ENCODE measurements around the gene LRCH3.
"Not testable (repeated sequence)": the region's sequence is repeated elsewhere in the genome, so short reads cannot be mapped to it uniquely, and the experiment has no call there.

The LRCH3 gene

GRCh38 chr3:197906023-197906849 lies 115.2 kb downstream of the LRCH3 start:
- H3K9ac ChIP-seq (ENCODE audit: low read length): peak overlapping the region; percentile 67
- no peaks in the 10 kb centered on the region for H3K79me1 ChIP-seq (replicated peaks; ENCODE audit: low read length, poor library complexity, severe bottlenecking)
- H2BK15ac ChIP-seq (ENCODE audit: low read depth, poor library complexity, severe bottlenecking): no peak overlapping the region
- no peak overlapping the region for H4K91ac ChIP-seq (ENCODE audit: low read length)
- H3K23ac ChIP-seq (ENCODE audit: low read length in 2 of 2): no peak overlapping the region
- no peak overlapping the region for H3K4ac ChIP-seq (ENCODE audit: low read depth in 1 of 2, low read length in 2 of 2)
- no peak overlapping the region for H2BK12ac ChIP-seq (ENCODE audit: low read length in 2 of 2)
- H3K4me2 ChIP-seq (ENCODE audit: low read length, poor library complexity, severe bottlenecking): peak overlapping the region; percentile 21
- H3K18ac ChIP-seq (ENCODE audit: low read depth in 1 of 2, low read length in 2 of 2): no peak overlapping the region
- no peak overlapping the region for H2BK120ac ChIP-seq (ENCODE audit: low read depth, low read length)
- H4K8ac ChIP-seq (ENCODE audit: low read length): no peak overlapping the region
- no peak overlapping the region for H2AK5ac ChIP-seq (ENCODE audit: low read length, severe bottlenecking)
- peaks cover 2% of the 10 kb centered on the region for H3K4me1 ChIP-seq (ENCODE audit: control insufficient read depth, insufficient read depth, low read depth, low read length)
- H3K27ac ChIP-seq (ENCODE audit: low read length, poor library complexity, severe bottlenecking): no peak overlapping the region
- no peaks in the 10 kb centered on the region for H3K36me3 ChIP-seq (ENCODE audit: control insufficient read depth in 1 of 2, insufficient read depth in 2 of 2, low read depth in 1 of 2, low read length in 2 of 2)
- H3K14ac ChIP-seq (ENCODE audit: low read length in 2 of 2): no peak overlapping the region
- H3K9me3 ChIP-seq (ENCODE audit: control insufficient read depth, low read length): peaks cover 5% of the 10 kb centered on the region
- no peaks in the 10 kb centered on the region for H3K27me3 ChIP-seq (ENCODE audit: control insufficient read depth in 1 of 2, insufficient read depth in 1 of 2, low read length in 2 of 2)
- 23% methylated on average over 13 of the region's 17 CpGs for WGBS
- no peak overlapping the region for H3K4me3 ChIP-seq (ENCODE audit: insufficient read depth in 1 of 2, low read depth in 1 of 2, low read length in 2 of 2)
- H2BK5ac ChIP-seq (ENCODE audit: low read depth, low read length, poor library complexity, severe bottlenecking): no peak overlapping the region
- H2AFZ ChIP-seq (ENCODE audit: low read depth, low read length): no peak overlapping the region
- DNase-seq: peak; percentile 92

- no peak for DNase-seq
- Histone ChIP-seq H2BK5ac (ENCODE audit: low read depth, low read length, poor library complexity, severe bottlenecking) (no peak overlapping the region), H3K27ac (ENCODE audit: low read length, poor library complexity, severe bottlenecking) (no peak overlapping the region), H3K23ac (ENCODE audit: low read length in 2 of 2) (no peak overlapping the region), H3K4ac (ENCODE audit: low read depth in 1 of 2, low read length in 2 of 2) (no peak overlapping the region), H3K27me3 (ENCODE audit: control insufficient read depth in 1 of 2, insufficient read depth in 1 of 2, low read length in 2 of 2) (no peaks in the 10 kb centered on the region), H2BK12ac (ENCODE audit: low read length in 2 of 2) (no peak overlapping the region), H4K91ac (ENCODE audit: low read length) (no peak overlapping the region), H2BK15ac (ENCODE audit: low read depth, poor library complexity, severe bottlenecking) (no peak overlapping the region), H2AFZ (ENCODE audit: low read depth, low read length) (no peak overlapping the region), H3K14ac (ENCODE audit: low read length in 2 of 2) (no peak overlapping the region), H4K8ac (ENCODE audit: low read length) (no peak overlapping the region), H3K79me1 (replicated peaks; ENCODE audit: low read length, poor library complexity, severe bottlenecking) (no peaks in the 10 kb centered on the region), H3K9me3 (ENCODE audit: control insufficient read depth, low read length) (peaks cover 5% of the 10 kb centered on the region), H2BK120ac (ENCODE audit: low read depth, low read length) (no peak overlapping the region), H3K18ac (ENCODE audit: low read depth in 1 of 2, low read length in 2 of 2) (no peak overlapping the region), H3K36me3 (ENCODE audit: control insufficient read depth in 1 of 2, insufficient read depth in 2 of 2, low read depth in 1 of 2, low read length in 2 of 2) (no peaks in the 10 kb centered on the region), H3K4me3 (ENCODE audit: insufficient read depth in 1 of 2, low read depth in 1 of 2, low read length in 2 of 2) (no peak overlapping the region), H2AK5ac (ENCODE audit: low read length, severe bottlenecking) (no peak overlapping the region), H3K4me2 (ENCODE audit: low read length, poor library complexity, severe bottlenecking) (no peak overlapping the region), H3K4me1 (ENCODE audit: control insufficient read depth, insufficient read depth, low read depth, low read length) (peaks cover 2% of the 10 kb centered on the region), H3K9ac (ENCODE audit: low read length) (peak overlapping the region; percentile 62)
- WGBS: 93% methylated on average over 3 of the region's 3 CpGs
Observed at GRCh38 chr3:197906850-197907187, 115.8 kb downstream of the LRCH3 start.

- Histone ChIP-seq H2AK5ac (ENCODE audit: low read length, severe bottlenecking) (no peak overlapping the region), H3K4me1 (ENCODE audit: control insufficient read depth, insufficient read depth, low read depth, low read length) (peaks cover 2% of the 10 kb centered on the region), H2BK5ac (ENCODE audit: low read depth, low read length, poor library complexity, severe bottlenecking) (no peak overlapping the region), H3K14ac (ENCODE audit: low read length in 2 of 2) (no peak overlapping the region), H2BK120ac (ENCODE audit: low read depth, low read length) (no peak overlapping the region), H2BK12ac (ENCODE audit: low read length in 2 of 2) (no peak overlapping the region), H4K91ac (ENCODE audit: low read length) (no peak overlapping the region), H3K4me3 (ENCODE audit: insufficient read depth in 1 of 2, low read depth in 1 of 2, low read length in 2 of 2) (no peak overlapping the region), H4K8ac (ENCODE audit: low read length) (no peak overlapping the region), H3K27ac (ENCODE audit: low read length, poor library complexity, severe bottlenecking) (no peak overlapping the region), H2BK15ac (ENCODE audit: low read depth, poor library complexity, severe bottlenecking) (no peak overlapping the region), H2AFZ (ENCODE audit: low read depth, low read length) (no peak overlapping the region), H3K9me3 (ENCODE audit: control insufficient read depth, low read length) (peaks cover 5% of the 10 kb centered on the region), H3K23ac (ENCODE audit: low read length in 2 of 2) (no peak overlapping the region), H3K18ac (ENCODE audit: low read depth in 1 of 2, low read length in 2 of 2) (no peak overlapping the region), H3K36me3 (ENCODE audit: control insufficient read depth in 1 of 2, insufficient read depth in 2 of 2, low read depth in 1 of 2, low read length in 2 of 2) (no peaks in the 10 kb centered on the region), H3K4me2 (ENCODE audit: low read length, poor library complexity, severe bottlenecking) (no peak overlapping the region), H3K27me3 (ENCODE audit: control insufficient read depth in 1 of 2, insufficient read depth in 1 of 2, low read length in 2 of 2) (no peaks in the 10 kb centered on the region), H3K9ac (ENCODE audit: low read length) (no peak overlapping the region), H3K4ac (ENCODE audit: low read depth in 1 of 2, low read length in 2 of 2) (no peak overlapping the region), H3K79me1 (replicated peaks; ENCODE audit: low read length, poor library complexity, severe bottlenecking) (no peaks in the 10 kb centered on the region)
- WGBS: 100% methylated on average over 1 of the region's 2 CpGs
- DNase-seq: no peak
Observed at GRCh38 chr3:197907196-197907595, 116.1 kb downstream of the LRCH3 start.

GRCh38 chr3:197908550-197908949 lies 117.5 kb downstream of the LRCH3 start:
- H3K4me1 ChIP-seq (ENCODE audit: control insufficient read depth, insufficient read depth, low read depth, low read length); H3K4me2 ChIP-seq (ENCODE audit: low read length, poor library complexity, severe bottlenecking): not testable (repeated sequence)

More at GRCh38 chr3:197908550-197908949, 117.5 kb downstream of the LRCH3 start:
- not testable (repeated sequence) for H3K79me1 ChIP-seq (replicated peaks; ENCODE audit: low read length, poor library complexity, severe bottlenecking); H3K4ac ChIP-seq (ENCODE audit: low read depth in 1 of 2, low read length in 2 of 2); H3K9ac ChIP-seq (ENCODE audit: low read length); H3K27me3 ChIP-seq (ENCODE audit: control insufficient read depth in 1 of 2, insufficient read depth in 1 of 2, low read length in 2 of 2); H2AFZ ChIP-seq (ENCODE audit: low read depth, low read length); H4K8ac ChIP-seq (ENCODE audit: low read length); H3K23ac ChIP-seq (ENCODE audit: low read length in 2 of 2); H3K14ac ChIP-seq (ENCODE audit: low read length in 2 of 2); H2BK5ac ChIP-seq (ENCODE audit: low read depth, low read length, poor library complexity, severe bottlenecking); H3K36me3 ChIP-seq (ENCODE audit: control insufficient read depth in 1 of 2, insufficient read depth in 2 of 2, low read depth in 1 of 2, low read length in 2 of 2); H3K4me3 ChIP-seq (ENCODE audit: insufficient read depth in 1 of 2, low read depth in 1 of 2, low read length in 2 of 2); H3K27ac ChIP-seq (ENCODE audit: low read length, poor library complexity, severe bottlenecking); H2BK12ac ChIP-seq (ENCODE audit: low read length in 2 of 2); H2BK120ac ChIP-seq (ENCODE audit: low read depth, low read length); H2AK5ac ChIP-seq (ENCODE audit: low read length, severe bottlenecking); H3K9me3 ChIP-seq (ENCODE audit: control insufficient read depth, low read length); H2BK15ac ChIP-seq (ENCODE audit: low read depth, poor library complexity, severe bottlenecking); H4K91ac ChIP-seq (ENCODE audit: low read length); H3K18ac ChIP-seq (ENCODE audit: low read depth in 1 of 2, low read length in 2 of 2)
- 92% methylated on average over 2 of the region's 2 CpGs for WGBS
- peak; percentile 7 for DNase-seq
